ENCODE data around the gene MAST2.
A peak's percentile ranks its signal among the peaks of the same experiment; 100 is the strongest.
"Not testable (repeated sequence)": the region's sequence is repeated elsewhere in the genome, so short reads cannot be mapped to it uniquely, and the experiment has no call there.

The MAST2 gene

DNA sequence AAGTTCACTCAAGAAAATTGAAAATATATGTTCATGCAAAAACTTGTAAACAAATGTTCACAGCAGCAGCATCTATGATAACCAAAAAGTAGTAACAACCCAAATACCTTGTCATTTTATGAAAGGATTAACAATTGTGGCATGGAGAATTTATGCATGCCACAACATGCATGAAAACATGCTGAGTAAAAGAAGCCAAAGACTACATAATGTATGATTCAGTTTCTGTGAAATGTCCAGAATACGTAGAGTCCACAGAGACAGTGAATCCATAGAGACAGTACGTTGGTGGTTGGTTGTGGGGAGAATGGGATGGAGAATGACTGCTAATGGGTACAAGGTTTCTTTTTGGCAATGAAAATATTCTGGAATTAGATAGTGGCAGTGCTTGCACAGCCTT lies 148.7 kb downstream of the MAST2 start:
- peak; percentile 46 for DNase-seq

DNA sequence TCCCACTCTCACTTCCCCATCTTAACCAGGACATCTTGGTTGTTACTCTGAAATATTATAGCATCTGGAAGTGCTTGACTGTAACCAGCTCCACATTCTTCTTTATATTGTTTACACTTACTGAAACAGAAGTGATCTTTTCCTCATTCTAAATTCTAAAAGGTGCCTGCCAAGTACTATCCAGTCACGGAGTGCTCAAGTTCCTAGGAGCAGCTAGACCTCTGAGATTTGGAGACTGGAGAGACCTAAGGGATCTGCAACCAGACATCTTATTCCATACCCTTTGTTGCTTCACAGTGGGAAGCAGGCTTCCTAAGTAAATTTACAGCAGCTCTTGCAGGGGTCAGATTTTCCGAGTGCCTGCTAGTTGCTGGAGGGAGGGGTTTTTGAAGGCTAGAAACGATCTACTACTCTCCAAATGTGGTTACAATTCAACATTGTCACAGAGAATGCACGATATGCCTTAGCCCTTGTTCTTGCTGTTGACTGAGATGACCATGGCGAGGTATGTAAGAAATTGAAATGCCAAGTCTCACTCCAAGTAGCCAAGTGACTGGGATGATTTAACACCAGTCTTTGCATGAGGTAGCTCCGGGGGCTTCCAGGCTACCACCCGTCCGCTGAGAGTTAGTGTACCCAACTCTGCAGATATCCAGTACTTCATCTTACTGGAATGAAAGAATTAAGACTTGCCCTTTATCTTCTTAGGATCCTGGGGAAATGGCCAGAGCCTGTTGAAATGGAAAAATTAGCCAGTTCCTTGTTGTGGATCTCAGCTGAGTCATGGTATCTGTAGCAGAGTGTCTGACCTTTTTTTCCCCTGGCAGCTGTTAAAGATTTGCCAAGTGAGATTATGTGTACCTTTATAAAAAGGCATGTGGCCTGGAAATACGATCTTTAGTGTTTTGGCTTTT lies 150.8 kb downstream of the MAST2 start:
- DNase-seq: peak; percentile 77

GRCh38 chr1:45957684-45958083 lies 154.3 kb downstream of the MAST2 start:
- DNase-seq: no peak

DNA sequence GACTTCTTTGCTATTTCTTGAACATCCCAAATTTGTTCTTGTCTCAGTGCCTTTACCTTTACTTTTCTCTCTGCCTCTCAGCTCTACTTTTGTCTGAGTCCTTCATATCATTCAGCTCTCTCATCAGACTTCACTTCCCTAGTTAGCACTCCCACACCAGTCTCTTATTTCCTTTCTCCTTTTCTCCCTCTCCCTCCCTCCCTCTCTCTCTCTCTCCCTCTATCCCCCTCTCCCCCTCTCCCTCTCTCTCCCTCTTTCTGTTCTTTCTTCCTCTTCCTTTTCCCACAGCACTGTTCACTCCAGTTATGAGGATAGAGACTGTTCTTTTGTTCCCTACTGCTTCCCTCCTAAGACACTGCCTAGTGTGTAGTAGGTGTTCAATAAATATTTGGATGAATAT lies 154.9 kb downstream of the MAST2 start:
- no peak for DNase-seq

DNA sequence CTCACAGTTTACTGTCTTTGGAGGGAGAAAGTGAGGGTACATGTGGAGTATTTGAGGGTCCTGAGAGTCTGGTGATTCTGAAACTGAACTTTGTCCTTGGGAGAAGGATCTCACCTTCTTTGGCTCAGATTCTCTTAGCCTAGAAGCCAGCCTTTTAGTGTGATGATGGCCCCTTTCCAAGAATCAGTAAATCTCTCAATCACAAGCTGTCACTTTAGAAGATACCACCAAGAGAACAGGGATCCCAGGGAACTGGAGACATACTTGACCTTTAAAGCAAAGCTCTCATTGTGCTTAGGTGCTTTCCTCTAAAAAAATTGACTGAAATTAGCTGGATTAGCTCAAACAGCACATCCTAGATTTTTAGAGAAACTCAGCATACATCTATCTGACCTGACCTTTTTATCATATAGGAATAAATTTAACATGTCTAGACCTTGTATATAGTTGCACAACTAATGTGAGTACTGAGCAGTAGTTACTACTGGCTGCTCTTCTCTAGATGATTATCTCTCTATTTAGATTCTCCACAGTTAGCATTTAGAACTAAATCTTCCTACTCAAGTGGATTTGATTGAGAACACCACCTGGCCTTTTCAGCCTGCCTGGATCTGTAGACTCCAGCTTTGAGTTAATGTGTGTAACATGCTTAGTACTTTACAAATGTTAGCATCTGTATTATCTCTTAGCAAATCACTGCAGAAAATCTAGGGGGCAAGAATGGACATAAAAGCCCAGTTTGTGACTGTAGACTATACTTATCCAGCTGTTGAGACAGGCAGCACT lies 157.7 kb downstream of the MAST2 start:
- no peak for DNase-seq

GRCh38 chr1:45961936-45962335 lies 158.5 kb downstream of the MAST2 start:
- not testable (repeated sequence) for DNase-seq

DNA sequence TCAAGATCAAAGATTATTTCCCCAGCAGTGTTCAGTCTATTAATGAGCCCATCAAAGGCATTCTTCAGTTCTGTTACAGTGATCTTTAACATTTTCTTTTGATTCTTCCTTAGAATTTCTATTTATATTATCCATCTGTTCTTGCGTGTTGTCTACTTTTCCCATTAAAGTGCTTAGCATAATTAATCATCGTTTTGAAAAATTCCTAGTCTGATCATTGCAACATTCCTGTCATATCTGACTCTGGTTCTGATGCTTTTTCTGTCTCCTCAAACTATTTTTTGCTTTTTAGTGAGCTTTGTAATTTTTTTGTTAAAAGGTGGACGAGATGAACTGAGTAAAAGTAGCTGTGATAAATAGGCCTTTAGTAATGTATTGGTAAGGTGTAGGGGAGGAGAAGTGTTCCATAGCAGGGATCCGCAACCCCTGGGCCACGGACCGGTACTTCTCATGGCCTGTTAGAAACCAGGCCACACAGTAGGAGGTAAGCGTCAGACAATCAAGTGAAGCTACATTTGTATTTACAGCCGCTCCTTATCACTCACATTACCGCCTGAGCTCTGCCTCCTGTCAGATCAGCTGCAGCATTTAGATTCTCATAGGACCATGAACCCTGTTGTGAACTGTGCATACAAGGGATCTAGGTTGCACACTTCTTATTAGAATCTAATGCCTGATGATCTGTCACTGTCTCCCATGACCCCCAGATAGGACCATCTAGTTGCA lies 165.7 kb downstream of the MAST2 start:
- DNase-seq: peak; percentile 27

DNA sequence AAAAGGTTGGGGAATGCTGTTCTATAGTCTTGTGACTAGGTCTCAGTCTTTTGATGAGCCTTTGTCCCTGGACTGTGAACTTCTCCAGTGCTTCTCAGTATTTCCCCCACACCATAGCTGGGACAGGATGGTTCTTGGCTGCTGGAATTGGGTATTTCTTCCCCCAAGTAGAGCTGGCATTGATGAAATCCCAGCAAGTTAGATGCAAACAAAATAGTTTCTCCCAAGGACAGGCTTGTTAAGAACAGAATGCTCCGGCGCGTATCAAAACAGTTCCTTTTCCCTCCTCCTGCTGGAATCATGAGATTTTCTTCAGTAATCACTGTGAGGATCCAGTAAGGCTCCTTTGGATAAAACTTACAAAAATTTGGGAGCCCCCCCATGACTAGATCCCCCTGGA lies 166.5 kb downstream of the MAST2 start:
- no peak for DNase-seq

DNA sequence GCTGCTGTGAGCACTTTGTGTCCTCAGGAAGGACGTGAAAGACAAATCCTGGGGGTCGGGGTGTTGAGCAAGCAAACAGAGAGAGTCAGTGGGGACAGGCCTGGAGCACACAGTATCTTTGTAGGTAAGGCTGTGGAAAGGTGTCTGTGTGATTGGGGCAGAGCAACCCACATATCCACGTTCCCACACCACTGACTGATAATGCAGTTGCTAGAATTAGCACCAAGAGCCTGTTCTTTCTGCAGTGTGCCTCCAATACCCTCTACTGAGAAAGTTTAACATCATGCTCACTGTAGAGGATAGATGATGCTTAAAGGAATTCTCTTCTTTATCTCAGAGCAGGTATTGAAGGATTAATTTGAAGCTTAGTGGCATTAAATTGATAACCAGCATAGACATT lies 167.9 kb downstream of the MAST2 start:
- DNase-seq: no peak

DNA sequence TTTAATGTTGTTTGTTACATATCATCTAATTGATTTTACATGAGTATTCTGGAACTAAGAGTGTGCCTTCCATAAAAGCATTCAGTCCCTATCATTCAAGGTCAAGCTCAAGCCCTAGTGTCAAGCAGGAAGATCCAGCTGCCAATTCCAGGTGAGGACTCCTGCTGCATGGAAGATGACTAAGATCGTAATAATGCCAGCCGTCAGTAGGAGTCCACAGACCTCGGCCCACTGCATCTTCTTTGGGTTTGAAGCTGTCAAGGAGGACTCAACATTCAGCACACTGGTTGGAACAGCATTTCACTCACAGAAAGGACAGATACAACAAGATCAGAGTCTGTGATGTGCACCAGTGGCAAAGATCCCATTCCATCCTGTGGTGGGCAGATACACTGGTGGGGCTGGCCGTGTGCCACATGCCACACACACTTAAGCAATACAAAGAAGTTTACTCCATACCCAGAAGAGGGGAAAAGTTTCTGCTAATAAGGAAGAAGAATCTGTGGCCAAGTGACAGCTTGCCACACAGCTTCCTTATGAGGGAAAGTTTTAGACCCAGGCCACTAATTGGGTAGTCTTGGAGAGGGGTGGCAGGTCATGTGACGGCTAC lies 168.6 kb downstream of the MAST2 start:
- DNase-seq: no peak

DNA sequence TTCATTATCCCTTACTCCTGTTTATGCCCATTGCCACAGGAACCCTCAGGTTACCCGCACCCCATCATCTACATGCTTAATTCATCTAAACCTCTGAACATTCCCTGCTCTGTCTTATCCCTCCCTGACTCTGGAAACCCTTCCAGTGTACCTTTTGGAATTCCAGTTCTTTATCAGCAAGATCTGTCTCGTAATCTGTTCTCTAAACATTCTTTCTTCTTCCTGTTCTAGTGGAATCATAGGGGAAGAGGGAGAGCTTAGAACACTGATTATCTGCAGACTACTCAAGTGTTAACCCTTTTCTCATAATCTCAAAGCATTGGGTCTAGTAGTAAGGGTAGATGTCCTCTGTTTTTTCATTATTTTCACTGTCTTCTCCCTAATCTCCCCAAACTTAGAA lies 169.2 kb downstream of the MAST2 start:
- DNase-seq: no peak

DNA sequence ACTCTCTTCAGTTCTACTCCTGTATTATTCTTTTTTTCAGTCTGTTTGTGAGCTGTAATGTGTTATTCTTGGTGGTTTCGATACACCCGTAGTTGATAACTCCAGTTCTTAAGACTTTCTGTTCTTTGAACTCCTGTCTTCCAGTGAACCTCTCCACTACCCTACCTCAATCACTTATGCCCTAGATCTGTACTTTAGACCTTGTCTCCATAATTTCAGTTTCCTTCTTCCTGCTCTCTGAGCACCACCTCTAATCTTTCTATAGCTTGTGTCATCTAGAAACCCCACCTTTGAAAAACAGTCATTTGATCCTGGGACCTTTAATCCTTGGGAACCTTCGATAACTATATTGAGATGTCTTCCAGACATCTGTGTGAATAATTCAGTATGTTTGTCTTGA lies 169.7 kb downstream of the MAST2 start:
- no peak for DNase-seq

DNA sequence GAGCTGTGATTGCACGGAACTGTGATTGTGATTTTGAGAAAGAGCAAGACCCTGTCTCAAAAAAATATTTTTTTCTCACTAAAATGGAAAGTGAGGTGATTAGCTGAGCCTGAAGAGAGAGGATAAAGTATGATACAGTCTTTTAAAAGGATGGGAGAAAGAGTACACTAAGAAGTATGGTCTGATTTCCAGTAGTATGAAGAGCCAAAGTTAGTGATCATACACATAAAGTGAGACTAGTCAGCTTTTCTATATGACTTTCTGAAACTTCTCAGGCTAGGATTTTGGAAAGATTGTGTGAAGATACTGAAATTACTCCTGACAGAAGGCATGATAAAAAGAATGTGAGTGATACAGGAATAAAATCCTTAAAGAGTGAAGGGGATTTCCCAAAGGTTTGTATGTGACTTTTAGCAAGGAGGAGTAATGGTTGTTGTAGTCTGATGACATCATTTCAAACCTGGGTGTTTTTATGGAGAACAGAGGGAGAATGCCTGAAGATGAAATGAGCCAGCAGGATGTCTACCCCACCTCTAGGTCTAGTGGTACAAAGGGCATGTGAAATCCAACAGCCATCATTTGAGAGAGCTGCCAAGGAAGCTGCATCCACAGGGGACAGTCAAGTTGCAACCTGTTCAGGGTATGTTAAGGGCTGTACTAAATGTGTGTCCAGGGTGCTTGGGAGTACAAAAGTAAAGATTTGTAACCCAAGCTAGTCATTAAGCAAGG lies 171.3 kb downstream of the MAST2 start:
- no peak for DNase-seq

DNA sequence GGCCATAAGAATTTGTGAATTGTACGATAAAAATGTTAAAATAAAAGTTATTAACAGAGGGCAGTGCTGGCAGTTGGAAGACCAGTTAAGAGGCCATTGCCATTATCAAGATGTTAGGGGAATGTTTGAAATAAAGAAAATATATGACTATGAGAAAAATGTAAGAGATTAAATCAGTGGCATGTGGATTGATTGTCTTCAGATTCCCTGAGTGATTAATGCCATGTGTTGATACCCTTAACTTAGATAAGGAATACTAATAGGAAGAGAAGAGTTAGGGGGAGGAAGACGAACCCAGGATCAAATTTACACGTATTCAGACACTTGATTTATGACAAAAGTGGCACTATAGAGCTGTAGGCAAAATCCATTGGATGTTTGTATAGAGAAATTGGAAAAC lies 173.2 kb downstream of the MAST2 start:
- no peak for DNase-seq

DNA sequence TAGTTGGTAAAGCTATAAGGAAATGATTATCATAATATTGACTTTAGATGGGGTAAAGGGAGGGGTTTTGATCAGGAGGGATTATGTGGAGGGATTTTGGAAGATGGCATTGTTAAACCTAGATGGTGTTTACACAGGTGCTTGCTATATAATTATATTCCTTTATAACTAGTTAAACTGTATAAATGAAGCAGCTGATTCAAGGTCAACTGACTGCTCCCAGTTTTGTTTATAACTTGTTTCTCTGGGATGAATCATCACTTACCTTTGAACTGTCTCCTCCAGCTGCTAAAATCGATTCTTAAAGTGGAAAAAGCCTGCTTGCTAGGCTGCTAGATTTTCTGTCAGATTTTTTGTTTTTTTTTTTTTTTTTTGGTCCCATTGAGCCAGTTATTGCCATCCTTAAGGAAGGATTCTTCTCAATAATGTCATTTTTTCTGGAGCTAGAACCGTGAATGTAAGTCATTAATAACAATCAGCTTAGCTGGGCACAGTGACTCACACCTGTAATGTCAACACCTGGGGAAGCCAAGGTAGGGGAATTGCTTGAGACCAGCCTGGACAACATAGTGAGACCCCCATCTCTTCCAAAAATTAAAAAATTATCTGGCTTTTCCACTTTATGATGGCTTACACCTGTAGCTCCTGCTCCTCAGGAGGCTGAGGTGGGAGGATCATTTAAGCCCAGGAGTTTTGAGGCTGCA lies 175.8 kb downstream of the MAST2 start:
- DNase-seq: no peak

DNA sequence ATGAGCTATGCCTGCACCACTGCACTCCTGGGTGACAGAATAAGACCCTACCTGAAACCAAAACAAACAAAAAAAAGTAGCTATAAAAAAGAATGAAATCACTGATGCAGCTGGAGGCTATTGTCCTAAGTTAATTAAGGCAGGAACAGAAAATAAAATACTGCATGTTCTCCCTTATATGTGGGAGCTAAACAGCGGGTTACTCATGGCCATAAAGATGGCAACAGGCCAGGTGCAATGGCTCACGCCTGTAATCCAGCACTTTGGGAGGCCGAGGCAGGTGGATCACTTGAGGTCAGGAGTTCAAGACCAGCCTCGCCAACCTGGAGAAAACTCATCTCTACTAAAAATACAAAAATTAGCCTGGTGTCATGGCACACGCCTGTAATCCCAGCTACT lies 176.4 kb downstream of the MAST2 start:
- DNase-seq: no peak

- no peak for DNase-seq
These were observed 178.9 kb downstream of the MAST2 start for GRCh38 chr1:45982359-45982758.

DNA sequence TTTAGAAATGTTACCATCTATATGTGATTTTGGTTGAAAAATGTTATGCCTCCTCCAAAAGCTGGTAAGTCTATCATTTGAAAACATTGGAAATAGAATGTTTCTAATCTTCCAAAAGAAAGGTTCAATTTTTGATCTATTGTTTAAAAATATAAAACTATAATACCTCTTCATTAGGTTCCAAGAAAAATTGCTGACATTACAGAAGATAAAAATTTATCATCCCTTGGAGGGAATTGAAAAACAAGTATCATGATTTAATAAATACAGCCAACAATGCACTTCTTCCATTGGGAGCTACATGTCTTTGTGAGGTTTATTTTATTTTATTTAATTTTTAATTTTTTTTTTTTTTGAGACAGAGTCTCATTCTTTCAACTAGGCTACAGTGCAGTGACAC lies 180.6 kb downstream of the MAST2 start:
- DNase-seq: no peak

- DNase-seq: no peak
These were observed 183.8 kb downstream of the MAST2 start for GRCh38 chr1:45987204-45987603.

DNA sequence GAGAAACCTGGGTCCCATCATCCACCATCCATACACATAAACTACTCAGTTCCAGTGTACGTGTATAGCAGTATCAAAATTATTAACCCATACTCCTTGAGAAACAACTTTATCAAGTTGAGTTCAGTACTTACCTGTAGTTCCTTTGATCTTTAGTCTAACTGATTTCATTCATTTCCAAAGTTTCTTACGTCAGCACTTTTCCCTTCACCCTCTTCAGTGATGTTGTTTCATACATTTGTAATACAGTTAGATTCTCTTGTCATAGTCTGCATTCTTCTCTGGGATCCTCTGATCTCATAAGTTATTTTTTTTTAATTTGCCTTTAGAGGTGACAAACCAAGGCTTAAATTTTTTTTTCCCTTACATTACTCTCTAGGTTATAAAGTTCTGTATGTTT lies 185.8 kb downstream of the MAST2 start:
- DNase-seq: no peak

- no peak for DNase-seq
These were observed 191.0 kb downstream of the MAST2 start for GRCh38 chr1:45994423-45994822.

DNA sequence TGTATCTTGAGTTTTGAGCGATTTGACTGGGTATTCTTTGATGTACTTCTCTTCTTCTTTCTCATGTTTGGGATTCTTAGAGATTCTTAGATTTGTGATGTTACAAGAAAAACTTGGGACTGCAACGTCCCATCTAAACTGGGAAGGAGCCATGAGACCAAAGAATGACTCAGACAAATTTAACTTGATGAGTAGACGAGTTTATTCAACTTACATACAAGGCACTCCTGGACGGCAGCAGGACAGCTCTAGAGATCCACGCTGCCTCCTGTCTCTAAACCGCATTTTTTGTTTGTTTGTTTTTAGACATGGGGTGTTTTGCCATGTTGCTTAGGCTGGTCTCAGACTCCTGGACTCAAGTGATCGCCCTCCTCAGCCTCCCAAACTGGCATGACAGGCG lies 191.9 kb downstream of the MAST2 start:
- no peak for DNase-seq
